CD4-positive, alpha-beta T cell (primary cell): ENCODE results near the gene GRM2. TPM values are rescaled to one million over a fixed set of nuclear protein-coding genes. Genes with fewer than 3 reads are reported as not detected.

ENCODE experiments used
- ATAC-seq: fragments of 200-7000 bp; cut with Tn5 transposase; one replicate; pipeline ENCODE4 v1.10.0; 2022; ENCODE audit warnings: mild to moderate bottlenecking; ENCODE audit not compliant: poor library complexity
- CTCF ChIA-PET: fragments of 350-600 bp; sonication (Branson Sonifier 250); formaldehyde crosslinking; loops from one replicate; lab custom pipeline; 2021; ENCODE audit warnings: antibody characterized with exemption, inconsistent platforms; lab: Charles Lee
- POLR2A ChIA-PET: fragments of 350-600 bp; sonication (Branson Sonifier 250); formaldehyde crosslinking; loops from one replicate; lab custom pipeline; 2021; ENCODE audit warnings: antibody characterized with exemption, inconsistent platforms; lab: Charles Lee
- DNase-seq, 14 experiments: peaks; one replicate each; pipeline ENCODE4 v3.0.0-alpha.2; 2013 to 2020; ENCODE audit warnings: mixed read lengths in 2 of 14
- H3K27ac ChIP-seq, 2 donors: one replicate each; pipeline versions ENCODE4 v1.5.1 to v1.7.0; 2013; ENCODE audit warnings: low read length in 2 of 2, low read depth in 1 of 2, mild to moderate bottlenecking in 1 of 2
- H3K27me3 ChIP-seq, 2 experiments: 1 replicate in 1 of 2; 2 replicates in 1 of 2; pipeline versions ENCODE4 v1.6.1 to v1.7.0; 2013; ENCODE audit warnings: low read length in 2 of 2, control low read depth in 1 of 2, mild to moderate bottlenecking in 1 of 2, moderate library complexity in 1 of 2; ENCODE audit not compliant: insufficient read depth in 2 of 2, control insufficient read depth in 1 of 2
- H3K36me3 ChIP-seq: one replicate; pipeline ENCODE4 v1.6.1; 2013; ENCODE audit warnings: low read length, control low read depth; ENCODE audit not compliant: insufficient read depth
- H3K4me1 ChIP-seq: one replicate; pipeline ENCODE4 v1.6.1; 2013; ENCODE audit warnings: low read length, control low read depth; ENCODE audit not compliant: insufficient read depth
- H3K4me3 ChIP-seq: one replicate; pipeline ENCODE4 v1.5.1; 2013; ENCODE audit warnings: mild to moderate bottlenecking, low read length, moderate library complexity
- H3K9me3 ChIP-seq, 2 experiments: 1 replicate in 1 of 2; 2 replicates in 1 of 2; pipeline versions ENCODE4 v1.6.1 to v1.7.0; 2013; ENCODE audit warnings: low read length in 2 of 2, mild to moderate bottlenecking in 2 of 2, control low read depth in 1 of 2, moderate library complexity in 1 of 2; ENCODE audit not compliant: control insufficient read depth in 1 of 2, insufficient read depth in 1 of 2
- H3K27ac Mint-ChIP-seq: one replicate; pipeline ENCODE4 v1.8.0; 2020; ENCODE audit warnings: mixed read lengths
- H3K27me3 Mint-ChIP-seq: one replicate; pipeline ENCODE4 v1.8.0; 2021; ENCODE audit warnings: mixed read lengths
- H3K36me3 Mint-ChIP-seq: one replicate; pipeline ENCODE4 v1.8.0; 2021; ENCODE audit warnings: low read depth, mixed read lengths
- H3K4me1 Mint-ChIP-seq: one replicate; pipeline ENCODE4 v1.8.0; 2021; ENCODE audit warnings: low read depth, mixed read lengths
- H3K4me3 Mint-ChIP-seq: one replicate; pipeline ENCODE4 v1.8.0; 2020; ENCODE audit warnings: mild to moderate bottlenecking, mixed read lengths
- H3K9me3 Mint-ChIP-seq: one replicate; pipeline ENCODE4 v1.8.0; 2020; ENCODE audit warnings: mixed read lengths
- intact Hi-C, 2 experiments: fragments of 100-400 bp; cut with DNase I in 1 of 2; cut with micrococcal nuclease in 1 of 2; formaldehyde crosslinking; loops; one replicate each; pipeline versions ENCODE4 v1.15.1 to v1.9.0; 2023 to 2025; cut with DNase I, micrococcal nuclease
- total RNA-seq, 174 experiments: library from RNA in 2 of 174; stranded (reverse) in 2 of 174; gene quantifications; one replicate each; pipeline ENCODE4 v1.2.3 and lab custom pipeline; 2021 to 2026
- TF ChIP-seq, protein P1 (sequence below): fragments of 200-600 bp; IDR thresholded peaks from one replicate; pipeline ENCODE4 v1.8.0; 2022; ENCODE audit warnings: antibody characterized with exemption, mild to moderate bottlenecking

GRM2 gene
- total RNA-seq, 2 experiments from 2014 or later: 4.1 to 4.2 TPM

DNA sequence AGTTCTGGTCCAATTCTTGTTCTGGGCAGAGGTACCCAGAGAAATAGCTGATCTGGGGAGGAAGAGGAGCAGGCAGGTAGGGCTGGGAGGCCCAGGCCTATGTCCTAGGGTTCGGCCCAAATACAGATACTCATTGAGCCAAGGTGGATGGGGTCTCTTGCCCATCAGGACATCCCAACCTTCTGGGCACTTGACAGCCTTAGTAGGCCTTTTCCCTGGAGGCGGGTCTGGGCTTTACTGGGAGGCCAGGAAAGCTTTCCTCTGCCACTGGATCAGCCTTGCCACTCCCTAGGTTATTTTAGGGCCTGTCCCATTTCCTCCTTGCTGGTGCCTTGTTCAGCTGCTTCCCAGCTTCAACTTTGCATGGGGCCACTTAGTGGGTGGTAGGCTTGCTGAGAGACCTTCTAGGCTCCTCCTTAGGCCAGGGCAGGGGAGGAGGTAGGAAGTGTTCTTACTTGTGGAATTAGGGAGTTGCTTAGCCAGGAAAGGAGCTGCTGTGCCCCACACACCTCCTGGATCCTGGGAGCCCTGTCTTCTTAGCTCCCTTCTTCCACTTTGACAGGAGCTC, 26.1 kb upstream of the GRM2 start:
- Mint-ChIP-seq H3K27ac (peak overlapping the region; percentile 51), H3K27me3 (no peaks in the 10 kb centered on the region), H3K9me3 (no peaks in the 10 kb centered on the region), H3K36me3 (peaks cover 34% of the 10 kb centered on the region), H3K4me3 (peak overlapping the region; percentile 47), H3K4me1 (peaks cover 84% of the 10 kb centered on the region)
- ChIA-PET CTCF (interaction anchor here (1.9 to 6.3 kb wide), 3 partner anchors 10 to 142 kb away, joined by 8 to 113 read pairs (median 36); partner anchors contain the start of genes RAD54L2 and TEX264), POLR2A (interaction anchor here (1.5 to 4.2 kb wide), 5 partner anchors 9 to 295 kb away, joined by 3 to 65 read pairs (median 18); partner anchors contain the start of genes ABHD14B, DCAF1, MANF and TEX264)
- no peaks in the 10 kb centered on the region for H3K27me3 ChIP-seq
- ATAC-seq (no peak), DNase-seq (no peak)
- TF ChIP-seq, protein P1, sequence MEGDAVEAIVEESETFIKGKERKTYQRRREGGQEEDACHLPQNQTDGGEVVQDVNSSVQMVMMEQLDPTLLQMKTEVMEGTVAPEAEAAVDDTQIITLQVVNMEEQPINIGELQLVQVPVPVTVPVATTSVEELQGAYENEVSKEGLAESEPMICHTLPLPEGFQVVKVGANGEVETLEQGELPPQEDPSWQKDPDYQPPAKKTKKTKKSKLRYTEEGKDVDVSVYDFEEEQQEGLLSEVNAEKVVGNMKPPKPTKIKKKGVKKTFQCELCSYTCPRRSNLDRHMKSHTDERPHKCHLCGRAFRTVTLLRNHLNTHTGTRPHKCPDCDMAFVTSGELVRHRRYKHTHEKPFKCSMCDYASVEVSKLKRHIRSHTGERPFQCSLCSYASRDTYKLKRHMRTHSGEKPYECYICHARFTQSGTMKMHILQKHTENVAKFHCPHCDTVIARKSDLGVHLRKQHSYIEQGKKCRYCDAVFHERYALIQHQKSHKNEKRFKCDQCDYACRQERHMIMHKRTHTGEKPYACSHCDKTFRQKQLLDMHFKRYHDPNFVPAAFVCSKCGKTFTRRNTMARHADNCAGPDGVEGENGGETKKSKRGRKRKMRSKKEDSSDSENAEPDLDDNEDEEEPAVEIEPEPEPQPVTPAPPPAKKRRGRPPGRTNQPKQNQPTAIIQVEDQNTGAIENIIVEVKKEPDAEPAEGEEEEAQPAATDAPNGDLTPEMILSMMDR: no peak
- intact Hi-C loops: loop anchor here in 1 of 2 experiments (5.0 kb wide), 1 partner anchor 293 kb away; the partner anchor contains the start of gene MANF
- H3K9me3 ChIP-seq: no peaks in the 10 kb centered on the region
- H3K36me3 ChIP-seq: peaks cover 55% of the 10 kb centered on the region
- peaks cover 100% of the 10 kb centered on the region for H3K4me1 ChIP-seq
- no peak overlapping the region for H3K4me3 ChIP-seq
- peak overlapping the region; percentile 30 to 47 for H3K27ac ChIP-seq

DNA sequence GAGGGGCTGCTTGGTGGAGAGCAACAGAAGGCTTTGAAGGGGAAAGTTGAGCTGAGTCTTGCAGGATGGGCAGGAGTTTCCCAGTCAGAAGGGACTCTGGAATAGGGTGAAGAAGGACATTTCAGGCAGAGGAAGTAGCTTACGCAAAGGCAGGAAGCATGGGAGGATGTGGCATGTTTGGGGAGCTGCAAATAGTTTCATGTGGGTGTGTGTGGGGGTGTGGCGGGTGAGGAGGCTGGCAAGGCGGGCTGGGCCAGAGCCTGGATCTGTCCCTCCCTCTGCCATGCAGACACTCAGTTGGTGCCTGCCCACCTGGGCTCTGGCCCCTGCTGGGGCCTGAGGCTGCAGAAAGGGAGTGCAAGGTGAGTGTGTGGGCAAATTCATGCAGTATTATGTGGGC, 25.4 kb upstream of the GRM2 start:
- peaks cover 100% of the 10 kb centered on the region for H3K4me1 ChIP-seq
- Mint-ChIP-seq H3K4me3 (peak overlapping the region; percentile 47), H3K27me3 (no peaks in the 10 kb centered on the region), H3K9me3 (no peaks in the 10 kb centered on the region), H3K36me3 (peaks cover 37% of the 10 kb centered on the region), H3K27ac (peak overlapping the region; percentile 51), H3K4me1 (peaks cover 84% of the 10 kb centered on the region)
- CTCF ChIA-PET: interaction anchor here (0.6 to 6.3 kb wide), 11 partner anchors 10 to 731 kb away, joined by 3 to 113 read pairs (median 7); partner anchors contain the start of genes DCAF1, RAD54L2 and TEX264
- no peaks in the 10 kb centered on the region for H3K27me3 ChIP-seq
- TF ChIP-seq, protein P1: no peak
- H3K4me3 ChIP-seq: peak overlapping the region; percentile 14
- DNase-seq: peak in 11 of 14 experiments; percentile 38 to 88 (median 53)
- no peaks in the 10 kb centered on the region for H3K9me3 ChIP-seq
- H3K36me3 ChIP-seq: peaks cover 52% of the 10 kb centered on the region
- peak; percentile 43 for ATAC-seq
- H3K27ac ChIP-seq: peak overlapping the region; percentile 32 to 47
- POLR2A ChIA-PET: interaction anchor here (1.0 to 4.2 kb wide), 9 partner anchors 10 to 296 kb away, joined by 3 to 65 read pairs (median 4); partner anchors contain the start of genes ABHD14B, DCAF1, MANF and TEX264
- intact Hi-C loops: loop anchor here in 1 of 2 experiments (5.0 kb wide), 1 partner anchor 294 kb away; the partner anchor contains the start of gene MANF

DNA sequence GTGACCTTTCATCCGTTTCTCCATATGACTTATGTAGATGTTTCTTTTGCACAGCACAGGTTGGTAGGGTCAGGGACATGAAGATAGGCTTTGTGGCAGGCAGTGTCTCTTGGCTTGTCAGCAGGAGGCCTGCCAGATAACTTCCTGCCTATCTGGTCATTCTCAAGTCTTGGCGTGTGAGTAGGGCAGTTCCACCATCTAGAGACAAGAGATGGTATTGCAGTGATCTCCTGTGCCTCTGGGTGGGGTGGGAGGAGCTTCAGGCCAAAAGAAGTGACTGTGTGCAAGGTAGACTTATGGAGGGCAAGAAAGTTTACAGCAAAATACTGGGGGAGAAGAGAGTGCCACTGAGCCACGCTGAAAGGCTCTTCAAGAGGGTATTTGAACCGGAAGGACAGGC, 24.8 kb upstream of the GRM2 start:
- POLR2A ChIA-PET: interaction anchor here (0.6 to 4.2 kb wide), 10 partner anchors 10 to 296 kb away, joined by 3 to 65 read pairs (median 4); partner anchors contain the start of genes ABHD14B, DCAF1, MANF and TEX264
- Histone ChIP-seq H3K27me3 (no peaks in the 10 kb centered on the region), H3K4me3 (peak overlapping the region; percentile 14), H3K36me3 (peaks cover 50% of the 10 kb centered on the region), H3K9me3 (no peaks in the 10 kb centered on the region), H3K4me1 (peaks cover 100% of the 10 kb centered on the region), H3K27ac (peak overlapping the region in 1 of 2 donors; percentile 32)
- intact Hi-C loops: loop anchor here (1.0 to 5.0 kb wide), 6 partner anchors 13 to 1065 kb away; partner anchors contain the start of genes MANF (in 1 of the 2) and MAPKAPK3 (in 1 of the 2)
- Mint-ChIP-seq H3K9me3 (no peaks in the 10 kb centered on the region), H3K4me3 (peak overlapping the region; percentile 47), H3K27me3 (no peaks in the 10 kb centered on the region), H3K4me1 (peaks cover 84% of the 10 kb centered on the region), H3K27ac (peak overlapping the region; percentile 51), H3K36me3 (peaks cover 43% of the 10 kb centered on the region)
- CTCF ChIA-PET: interaction anchor here (0.6 to 6.3 kb wide), 17 partner anchors 11 to 1317 kb away, joined by 3 to 113 read pairs (median 4); partner anchors contain the start of genes DCAF1, RAD54L2 and TEX264
- peak; percentile 80 for ATAC-seq
- TF ChIP-seq, protein P1: peak; percentile 90
- DNase-seq: peak; percentile 59 to 93 (median 64)
